GM06990 (cell line): Measurements from ENCODE around the gene IGF2R.

Experiments used
- DNase-seq: peaks from one replicate; pipeline ENCODE4 v3.0.0-alpha.2; 2011; ENCODE audit not compliant: insufficient read length; ENCODE audit errors: extremely low read depth
- H3K27me3 ChIP-seq: replicated peaks from 2 replicates; pipeline ENCODE4 v1.6.0; 2011; ENCODE audit warnings: low read length; ENCODE audit not compliant: control insufficient read depth, insufficient read depth
- H3K36me3 ChIP-seq: 2 replicates; pipeline ENCODE4 v1.5.1; 2011; ENCODE audit warnings: low read length; ENCODE audit not compliant: control insufficient read depth, insufficient read depth
- H3K4me3 ChIP-seq: replicated peaks from 2 replicates; pipeline ENCODE4 v1.5.1; 2011; ENCODE audit warnings: low read depth, mild to moderate bottlenecking, control low read depth, low read length
- TF ChIP-seq, protein P1 (sequence below): IDR thresholded peaks from 2 replicates; pipeline ENCODE4 v1.5.1; 2011; ENCODE audit warnings: low read length, control low read depth, mild to moderate bottlenecking, inconsistent platforms; ENCODE audit not compliant: insufficient read depth, poor library complexity, severe bottlenecking

Gene IGF2R

DNA sequence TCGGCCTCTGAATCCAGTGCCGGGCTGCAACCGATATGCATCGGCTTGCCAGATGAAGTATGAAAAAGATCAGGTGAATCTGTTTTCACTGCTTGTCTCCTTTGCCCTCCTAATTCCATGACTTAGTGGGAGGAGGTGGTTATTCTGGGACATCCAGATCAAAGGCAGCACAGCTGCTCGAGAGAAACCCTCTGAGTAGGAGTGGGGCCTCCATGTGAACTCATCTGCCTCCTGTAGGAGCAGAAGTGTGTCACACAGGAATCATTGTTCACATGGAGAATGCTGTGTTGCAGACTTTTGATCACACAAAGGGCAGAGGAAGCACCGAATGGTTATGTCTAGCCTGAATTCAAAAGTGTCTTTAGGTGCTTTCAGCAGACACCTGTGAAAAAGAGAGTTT is 79.6 kb downstream of the IGF2R start:
- no peak overlapping the region for H3K4me3 ChIP-seq
- DNase-seq = no peak
- H3K27me3 ChIP-seq = no peaks in the 10 kb centered on the region
- TF ChIP-seq, protein P1, sequence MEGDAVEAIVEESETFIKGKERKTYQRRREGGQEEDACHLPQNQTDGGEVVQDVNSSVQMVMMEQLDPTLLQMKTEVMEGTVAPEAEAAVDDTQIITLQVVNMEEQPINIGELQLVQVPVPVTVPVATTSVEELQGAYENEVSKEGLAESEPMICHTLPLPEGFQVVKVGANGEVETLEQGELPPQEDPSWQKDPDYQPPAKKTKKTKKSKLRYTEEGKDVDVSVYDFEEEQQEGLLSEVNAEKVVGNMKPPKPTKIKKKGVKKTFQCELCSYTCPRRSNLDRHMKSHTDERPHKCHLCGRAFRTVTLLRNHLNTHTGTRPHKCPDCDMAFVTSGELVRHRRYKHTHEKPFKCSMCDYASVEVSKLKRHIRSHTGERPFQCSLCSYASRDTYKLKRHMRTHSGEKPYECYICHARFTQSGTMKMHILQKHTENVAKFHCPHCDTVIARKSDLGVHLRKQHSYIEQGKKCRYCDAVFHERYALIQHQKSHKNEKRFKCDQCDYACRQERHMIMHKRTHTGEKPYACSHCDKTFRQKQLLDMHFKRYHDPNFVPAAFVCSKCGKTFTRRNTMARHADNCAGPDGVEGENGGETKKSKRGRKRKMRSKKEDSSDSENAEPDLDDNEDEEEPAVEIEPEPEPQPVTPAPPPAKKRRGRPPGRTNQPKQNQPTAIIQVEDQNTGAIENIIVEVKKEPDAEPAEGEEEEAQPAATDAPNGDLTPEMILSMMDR = no peak
- peaks cover 49% of the 10 kb centered on the region for H3K36me3 ChIP-seq

- no peak overlapping the region for H3K4me3 ChIP-seq
- no peak for DNase-seq
- H3K27me3 ChIP-seq = no peaks in the 10 kb centered on the region
- H3K36me3 ChIP-seq = peaks cover 47% of the 10 kb centered on the region
- TF ChIP-seq, protein P1 = no peak
These were observed 80.5 kb downstream of the IGF2R start for GRCh38 chr6:160049346-160049745.

GRCh38 chr6:160050022-160050421 is 81.1 kb downstream of the IGF2R start:
- no peak for DNase-seq
- Histone ChIP-seq H3K4me3 (no peak overlapping the region), H3K27me3 (no peaks in the 10 kb centered on the region), H3K36me3 (peaks cover 48% of the 10 kb centered on the region)
- TF ChIP-seq, protein P1 = no peak

GRCh38 chr6:160051390-160051789 is 82.5 kb downstream of the IGF2R start:
- no peak for DNase-seq
- TF ChIP-seq, protein P1 = no peak
- Histone ChIP-seq H3K4me3 (no peak overlapping the region), H3K36me3 (peaks cover 52% of the 10 kb centered on the region), H3K27me3 (no peaks in the 10 kb centered on the region)

DNA sequence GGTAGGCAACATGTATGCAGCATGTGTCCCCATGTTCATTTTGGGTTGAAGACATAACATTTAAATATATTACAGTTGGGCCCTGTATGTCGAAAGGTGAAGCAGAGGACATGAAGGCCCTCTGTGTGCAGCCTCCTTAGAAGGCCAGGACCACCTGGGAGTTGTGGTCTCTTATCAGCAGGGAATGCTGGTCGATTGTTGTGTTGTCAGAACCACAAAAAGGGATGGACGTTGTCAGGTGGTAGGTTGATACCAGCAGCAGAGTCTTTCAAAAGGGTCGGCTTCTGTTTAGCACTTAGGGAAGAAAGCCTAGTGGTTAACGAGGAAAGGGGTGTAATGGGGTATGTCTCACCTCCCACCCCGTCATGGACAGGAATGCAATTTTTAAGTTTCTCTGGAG is 85.4 kb downstream of the IGF2R start:
- peaks cover 45% of the 10 kb centered on the region for H3K36me3 ChIP-seq
- H3K4me3 ChIP-seq = no peak overlapping the region
- no peaks in the 10 kb centered on the region for H3K27me3 ChIP-seq
- TF ChIP-seq, protein P1 = no peak
- DNase-seq = no peak

- Histone ChIP-seq H3K4me3 (no peak overlapping the region), H3K27me3 (no peaks in the 10 kb centered on the region), H3K36me3 (peaks cover 48% of the 10 kb centered on the region)
- TF ChIP-seq, protein P1 = no peak
- DNase-seq = no peak
These were observed 86.0 kb downstream of the IGF2R start for GRCh38 chr6:160054913-160055312.
